GM19455 (cell line): Measurements from ENCODE around the gene CNGA3.
"Not testable (repeated sequence)": the region's sequence is repeated elsewhere in the genome, so short reads cannot be mapped to it uniquely, and the experiment has no call there.

Experiments
- ATAC-seq: cut with Tn5 transposase; IDR thresholded peaks from one replicate; pipeline ENCODE4 v1.9.1; 2021; ENCODE audit not compliant: unreplicated experiment

Gene CNGA3

GRCh38 chr2:98395977-98396376, 49.7 kb downstream of the CNGA3 start:
- no peak for ATAC-seq

DNA sequence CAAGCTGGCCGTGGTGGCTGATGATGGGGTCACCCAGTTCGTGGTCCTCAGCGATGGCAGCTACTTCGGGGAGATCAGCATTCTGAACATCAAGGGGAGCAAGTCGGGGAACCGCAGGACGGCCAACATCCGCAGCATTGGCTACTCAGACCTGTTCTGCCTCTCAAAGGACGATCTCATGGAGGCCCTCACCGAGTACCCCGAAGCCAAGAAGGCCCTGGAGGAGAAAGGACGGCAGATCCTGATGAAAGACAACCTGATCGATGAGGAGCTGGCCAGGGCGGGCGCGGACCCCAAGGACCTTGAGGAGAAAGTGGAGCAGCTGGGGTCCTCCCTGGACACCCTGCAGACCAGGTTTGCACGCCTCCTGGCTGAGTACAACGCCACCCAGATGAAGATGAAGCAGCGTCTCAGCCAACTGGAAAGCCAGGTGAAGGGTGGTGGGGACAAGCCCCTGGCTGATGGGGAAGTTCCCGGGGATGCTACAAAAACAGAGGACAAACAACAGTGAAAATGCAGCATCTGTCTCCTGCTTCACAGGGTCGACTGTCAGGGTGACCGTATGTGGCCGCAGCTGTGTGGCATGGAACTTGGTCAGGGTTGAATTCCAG, 50.6 kb downstream of the CNGA3 start:
- ATAC-seq: no peak

DNA sequence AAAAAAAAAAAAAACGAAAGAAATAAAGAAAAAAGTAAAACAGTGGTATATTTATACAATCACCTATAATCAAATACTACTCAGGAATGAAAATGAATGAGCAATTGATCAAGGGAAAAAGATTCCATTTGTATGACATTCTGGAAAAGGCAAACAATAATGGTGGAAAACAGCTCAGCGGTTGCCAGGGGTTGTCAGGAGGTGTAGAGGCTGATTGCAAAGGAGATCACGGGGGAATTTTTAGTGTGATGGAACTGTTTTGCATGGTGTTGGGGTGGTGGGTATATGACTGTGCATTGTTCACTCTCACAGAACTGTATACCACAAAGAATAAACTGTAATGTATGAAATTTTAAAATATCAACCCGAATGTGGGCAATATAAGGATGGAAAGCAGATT, 52.9 kb downstream of the CNGA3 start:
- no peak for ATAC-seq

DNA sequence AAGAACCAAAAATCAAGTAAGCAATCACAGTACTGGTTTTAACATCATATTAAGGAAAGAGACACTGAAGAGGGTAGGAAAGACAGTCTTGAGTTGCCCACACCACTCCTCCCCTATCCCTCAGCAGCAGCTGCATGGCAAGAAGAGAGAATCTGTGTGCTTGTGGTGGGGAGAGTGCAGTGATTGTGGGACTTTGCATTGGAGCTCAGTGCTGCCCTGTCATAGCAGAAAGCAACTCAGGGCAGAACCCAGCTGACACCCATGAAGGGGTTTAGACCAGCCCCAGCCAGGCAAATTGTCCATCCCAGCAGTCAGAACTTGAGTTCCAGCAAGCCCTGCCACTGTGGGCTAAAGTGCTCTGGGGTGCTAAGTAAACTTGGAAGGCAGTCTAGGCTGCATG, 57.6 kb downstream of the CNGA3 start:
- ATAC-seq: no peak

- ATAC-seq: no peak
These were observed 58.4 kb downstream of the CNGA3 start for GRCh38 chr2:98404556-98405250.

DNA sequence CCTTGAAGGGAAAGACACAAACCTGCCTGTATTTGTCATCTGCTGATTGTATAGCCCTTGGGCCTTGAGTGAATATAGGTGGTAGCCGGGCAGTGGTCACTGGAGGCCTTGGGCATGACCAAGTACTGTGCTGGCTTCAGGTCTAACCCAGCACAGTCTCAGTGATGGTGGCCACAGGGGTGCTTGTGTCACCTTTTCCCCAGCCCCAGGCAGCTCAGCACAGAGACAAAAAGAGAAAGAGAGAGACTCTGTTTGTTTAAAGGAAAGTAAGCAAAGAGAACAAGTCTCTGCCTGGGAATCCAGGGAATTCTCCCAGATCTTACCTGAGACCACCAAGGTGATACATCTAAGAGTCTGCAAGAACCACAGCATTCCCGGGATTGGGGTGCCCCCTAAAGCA, 59.0 kb downstream of the CNGA3 start:
- ATAC-seq: no peak

- ATAC-seq: no peak
These were observed 61.9 kb downstream of the CNGA3 start for GRCh38 chr2:98408155-98408554.

DNA sequence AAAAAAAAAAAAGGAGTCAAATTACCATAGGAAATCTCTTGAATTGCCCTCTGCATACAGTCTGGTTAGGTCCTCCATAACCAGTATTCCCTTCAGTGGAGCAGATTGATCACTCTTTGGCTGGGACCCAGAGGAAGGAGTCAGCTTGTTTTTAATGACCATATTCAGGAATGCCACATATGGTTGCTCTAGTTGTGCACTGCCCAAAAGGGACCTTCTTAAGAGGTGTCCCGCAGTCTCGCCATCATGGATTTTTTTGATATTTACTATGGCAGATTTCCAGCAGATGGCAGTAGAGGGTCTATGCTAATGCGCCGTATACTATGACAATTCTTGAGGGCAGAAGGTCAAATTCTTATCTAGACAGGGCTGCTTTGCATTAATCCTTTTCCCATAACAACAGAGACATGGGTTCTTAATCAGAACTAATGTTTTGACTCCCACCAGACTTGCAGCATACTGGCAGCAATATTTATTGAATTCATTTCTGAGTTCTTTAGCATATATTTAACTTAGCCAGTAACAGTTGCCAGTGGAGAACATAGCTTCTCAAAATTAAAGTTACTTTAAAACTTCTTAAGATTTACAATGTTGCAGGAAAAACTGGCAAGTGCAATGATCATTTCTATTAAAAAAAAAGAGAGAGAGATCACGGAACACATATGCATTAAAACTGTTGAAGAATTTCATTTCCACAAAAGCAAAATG, 66.6 kb downstream of the CNGA3 start:
- no peak for ATAC-seq

GRCh38 chr2:98414246-98414645, 68.0 kb downstream of the CNGA3 start:
- not testable (repeated sequence) for ATAC-seq

DNA sequence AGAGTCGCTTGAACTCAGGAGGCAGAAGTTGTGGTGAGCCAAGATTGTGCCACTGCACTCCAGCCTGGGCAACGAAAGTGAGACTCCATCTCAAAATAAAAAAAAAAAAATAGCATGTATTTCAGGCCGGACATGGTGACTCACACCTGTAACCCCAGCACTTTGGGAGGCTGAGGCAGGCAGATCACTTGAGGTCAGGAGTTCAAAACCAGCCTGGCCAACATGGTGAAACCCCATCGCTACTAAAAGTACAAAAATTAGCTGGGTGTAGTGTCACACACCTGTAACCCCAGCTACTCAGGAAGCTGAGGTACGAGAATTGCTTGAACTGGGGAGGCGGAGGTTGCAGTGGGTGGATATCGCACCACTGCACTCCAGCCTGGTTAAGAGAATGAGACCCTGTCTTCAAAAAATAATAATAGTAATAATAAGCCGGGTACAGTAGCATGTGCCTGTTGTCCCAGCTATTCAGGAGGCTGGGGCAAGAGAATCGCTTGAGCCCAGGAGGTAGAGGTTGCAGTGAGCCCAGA, 69.5 kb downstream of the CNGA3 start:
- not testable (repeated sequence) for ATAC-seq

GRCh38 chr2:98416383-98417159, 70.3 kb downstream of the CNGA3 start:
- ATAC-seq: no peak

GRCh38 chr2:98419544-98419943, 73.3 kb downstream of the CNGA3 start:
- no peak for ATAC-seq

DNA sequence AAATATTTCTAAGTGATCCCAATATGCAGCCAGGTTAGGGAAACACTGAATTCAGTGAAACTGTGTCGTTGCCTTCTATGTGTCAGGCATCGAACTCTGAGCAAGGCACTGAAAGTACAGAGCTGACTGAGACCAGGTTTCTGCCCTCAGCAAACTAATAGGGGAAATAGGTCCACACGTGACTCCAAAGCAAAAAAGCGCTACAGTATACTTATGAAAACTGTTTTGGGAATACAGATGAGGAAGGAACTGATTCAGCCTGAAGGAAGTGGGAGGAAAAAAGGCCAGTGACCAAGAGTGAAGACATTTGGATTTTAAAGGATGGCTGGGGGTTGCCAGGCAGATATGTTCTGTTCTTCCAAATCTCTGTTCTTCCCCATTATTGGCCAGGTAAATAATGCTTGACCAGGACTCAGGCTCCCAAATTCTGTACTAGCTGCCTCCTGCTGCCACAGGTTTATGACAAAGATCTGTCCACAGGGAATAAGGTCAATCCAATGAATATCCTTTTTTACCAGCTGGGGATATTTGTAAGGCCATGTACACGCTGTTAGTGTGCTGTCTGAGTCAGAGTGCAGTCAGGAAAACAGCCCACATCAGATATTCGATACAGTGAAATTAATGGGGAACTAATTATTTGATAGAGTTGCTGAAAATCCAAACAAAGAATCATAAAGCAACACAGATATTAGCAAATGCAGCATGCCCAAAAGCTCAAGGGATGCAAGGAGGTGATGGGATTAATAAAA, 73.9 kb downstream of the CNGA3 start:
- no peak for ATAC-seq

GRCh38 chr2:98422449-98422848, 76.2 kb downstream of the CNGA3 start:
- ATAC-seq: no peak

DNA sequence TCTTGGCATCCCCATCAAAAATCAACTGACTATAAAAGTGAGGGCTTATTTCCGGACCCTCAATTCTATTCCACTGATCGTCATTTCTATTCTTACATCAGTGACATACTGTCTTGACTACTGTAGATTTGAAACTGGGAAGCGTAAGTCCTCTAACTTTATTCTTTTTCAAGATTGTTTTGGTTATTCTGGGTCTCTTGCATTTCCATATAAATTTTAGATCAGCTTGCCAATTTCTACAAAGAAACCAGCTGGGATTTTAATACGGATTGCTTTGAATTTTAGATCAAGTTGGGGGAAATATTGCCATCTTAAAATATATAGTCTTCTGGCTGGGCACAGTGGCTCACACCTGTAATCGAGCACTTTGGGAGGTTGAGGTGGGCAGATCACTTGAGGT, 80.5 kb downstream of the CNGA3 start:
- no peak for ATAC-seq

GRCh38 chr2:98432145-98432544, 85.9 kb downstream of the CNGA3 start:
- no peak for ATAC-seq

GRCh38 chr2:98433363-98433964, 87.2 kb downstream of the CNGA3 start:
- ATAC-seq: no peak

GRCh38 chr2:98434492-98434891, 88.2 kb downstream of the CNGA3 start:
- ATAC-seq: no peak

GRCh38 chr2:98435670-98436069, 89.4 kb downstream of the CNGA3 start:
- ATAC-seq: not testable (repeated sequence)

DNA sequence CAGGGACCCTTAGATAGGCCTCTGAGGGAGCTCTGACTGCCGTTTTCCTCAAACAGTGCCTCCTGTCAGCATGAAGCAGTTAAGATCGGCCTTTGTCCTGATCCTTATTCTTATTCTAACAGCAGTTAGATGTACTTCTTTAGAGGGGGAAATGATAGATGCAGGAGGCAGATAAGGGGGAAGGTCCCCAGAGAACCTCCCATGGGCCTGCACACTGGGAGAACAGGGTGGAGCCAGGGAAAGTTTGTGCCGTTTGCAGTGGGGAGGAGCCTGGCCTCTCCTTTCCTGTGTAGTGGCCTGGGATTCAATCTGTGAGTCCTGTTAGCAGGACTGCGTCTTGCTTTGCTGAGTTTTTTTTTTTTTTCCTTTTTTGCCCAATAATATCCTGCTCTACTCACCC, 90.5 kb downstream of the CNGA3 start:
- no peak for ATAC-seq
